ENCODE measurements around the gene MOK.

The MOK gene

DNA sequence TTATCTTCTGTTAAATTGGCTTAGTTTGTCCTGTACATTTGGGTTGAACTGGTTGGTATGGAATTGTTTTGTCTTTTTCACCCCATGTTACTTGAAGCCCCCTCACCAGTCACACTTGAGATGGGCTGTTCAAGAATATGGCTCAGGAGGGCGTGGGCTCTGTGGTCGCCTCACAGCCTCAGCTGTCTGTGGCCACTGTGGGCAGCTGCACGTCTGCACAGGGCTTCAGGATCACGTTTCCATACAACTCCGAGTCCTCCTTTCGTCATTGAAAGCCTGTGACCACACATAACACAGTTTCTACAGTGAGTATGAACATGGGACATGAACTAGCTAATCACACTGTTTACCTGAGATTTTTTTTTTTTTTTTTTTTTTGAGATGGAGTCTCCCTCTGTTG, 81.3 kb downstream of the MOK start:
- DNase-seq (ENCODE audit: low read depth): no peak

- no peak for DNase-seq (ENCODE audit: low read depth)
Measured at GRCh38 chr14:102222751-102223150, 82.2 kb downstream of the MOK start.

GRCh38 chr14:102222009-102222575, 82.9 kb downstream of the MOK start:
- DNase-seq (ENCODE audit: low read depth): no peak

- no peak for DNase-seq (ENCODE audit: low read depth)
Measured at GRCh38 chr14:102221026-102221425, 83.9 kb downstream of the MOK start.

- DNase-seq (ENCODE audit: low read depth): no peak
Measured at GRCh38 chr14:102220031-102220430, 84.9 kb downstream of the MOK start.

DNA sequence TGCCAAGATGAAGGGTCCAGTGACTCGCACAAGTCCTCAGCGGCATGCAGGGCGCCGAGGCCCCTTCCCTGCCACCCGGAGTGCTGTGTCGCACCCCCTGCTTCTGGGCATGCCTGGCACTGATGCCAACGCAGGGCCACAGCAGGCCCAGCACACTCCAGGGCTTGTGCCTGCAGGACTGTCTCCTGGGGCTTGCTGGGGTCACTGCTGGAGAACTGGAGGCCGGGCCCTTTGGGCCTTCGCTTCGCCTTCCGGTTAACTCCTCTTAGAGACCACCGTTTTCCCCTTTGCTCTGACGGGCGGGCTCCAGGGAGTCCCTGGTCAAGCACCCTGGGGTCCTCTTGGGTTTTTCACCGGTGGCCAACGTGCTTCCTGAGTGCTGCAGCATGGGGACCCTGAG, 85.6 kb downstream of the MOK start:
- DNase-seq (ENCODE audit: low read depth): no peak

- DNase-seq (ENCODE audit: low read depth): no peak
Measured at GRCh38 chr14:102218688-102219087, 86.3 kb downstream of the MOK start.

DNA sequence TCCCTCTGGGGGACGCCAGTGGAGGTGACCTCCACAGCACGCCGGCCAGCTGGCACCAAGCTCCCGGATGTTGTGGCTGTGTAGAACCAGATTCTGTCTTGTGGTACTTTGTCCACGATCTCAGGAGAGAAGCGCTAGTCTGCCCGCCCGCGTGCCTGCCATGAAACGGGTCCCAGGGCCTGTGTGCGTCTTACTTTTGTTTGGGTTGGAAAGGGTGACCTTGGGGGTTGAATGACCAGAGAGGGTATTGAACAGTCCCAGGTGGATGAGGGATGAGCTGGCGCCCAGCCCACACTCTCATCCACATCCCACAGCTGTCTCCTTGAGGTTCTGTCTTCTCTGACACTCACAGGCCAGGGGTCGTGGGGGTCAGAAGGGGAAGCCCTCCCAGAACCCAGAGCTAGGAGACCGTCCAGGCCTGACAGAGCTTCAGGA, 87.0 kb downstream of the MOK start:
- DNase-seq (ENCODE audit: low read depth): no peak

GRCh38 chr14:102217399-102217798, 87.6 kb downstream of the MOK start:
- DNase-seq (ENCODE audit: low read depth): no peak

- DNase-seq (ENCODE audit: low read depth): no peak
Measured at GRCh38 chr14:102215576-102216250, 89.3 kb downstream of the MOK start.

DNA sequence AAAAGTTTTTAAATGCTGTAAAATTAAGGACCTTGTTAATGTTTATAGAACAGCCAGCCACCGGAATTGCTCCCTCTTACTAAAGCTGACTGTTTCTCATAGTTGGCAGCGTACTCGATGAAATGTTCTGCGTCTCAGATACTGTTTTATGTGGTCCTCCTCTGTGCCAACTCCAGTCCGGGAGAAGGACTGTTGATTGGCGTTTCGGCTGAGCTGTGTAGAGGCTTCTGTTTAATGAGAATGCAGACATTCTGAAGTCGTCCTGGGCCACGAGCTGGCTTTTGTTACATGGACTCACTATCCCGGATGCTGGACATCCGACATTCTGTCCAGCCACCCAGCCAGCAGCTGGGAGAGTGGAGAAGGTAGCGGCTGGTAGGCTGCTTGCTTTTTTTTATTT, 89.9 kb downstream of the MOK start:
- no peak for DNase-seq (ENCODE audit: low read depth)

DNA sequence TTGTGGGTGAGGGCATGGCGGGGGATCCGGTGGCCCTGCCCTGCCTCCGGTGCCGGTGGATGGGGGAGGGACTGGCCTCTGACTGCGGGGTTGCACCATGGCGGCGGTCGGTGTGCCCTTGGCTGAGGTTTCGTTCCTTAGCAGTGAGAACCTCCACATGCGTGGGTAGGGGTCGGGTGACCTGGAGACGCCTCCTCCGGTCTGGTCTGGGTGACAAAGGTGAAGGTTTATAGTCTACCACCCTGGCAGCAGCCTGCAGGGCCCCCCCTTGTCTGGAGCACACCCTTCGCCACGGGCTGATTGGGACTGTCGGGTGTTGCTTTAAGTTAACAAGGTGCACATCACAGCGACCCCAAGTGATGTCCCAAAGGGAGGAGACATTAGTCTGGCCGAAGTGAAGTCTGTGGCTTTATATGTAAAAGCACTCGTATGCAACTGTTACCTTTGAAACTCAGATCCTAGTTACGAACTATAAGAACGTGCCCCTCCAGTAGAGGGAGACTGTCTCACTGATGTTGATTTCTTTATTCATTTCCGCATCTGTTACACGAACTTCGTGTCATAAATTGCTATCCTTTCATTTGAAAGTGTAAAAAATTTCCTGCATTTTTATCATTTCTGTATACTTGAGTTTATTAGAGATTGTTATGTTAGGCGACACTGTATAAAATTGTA, 90.8 kb downstream of the MOK start:
- no peak for DNase-seq (ENCODE audit: low read depth)

DNA sequence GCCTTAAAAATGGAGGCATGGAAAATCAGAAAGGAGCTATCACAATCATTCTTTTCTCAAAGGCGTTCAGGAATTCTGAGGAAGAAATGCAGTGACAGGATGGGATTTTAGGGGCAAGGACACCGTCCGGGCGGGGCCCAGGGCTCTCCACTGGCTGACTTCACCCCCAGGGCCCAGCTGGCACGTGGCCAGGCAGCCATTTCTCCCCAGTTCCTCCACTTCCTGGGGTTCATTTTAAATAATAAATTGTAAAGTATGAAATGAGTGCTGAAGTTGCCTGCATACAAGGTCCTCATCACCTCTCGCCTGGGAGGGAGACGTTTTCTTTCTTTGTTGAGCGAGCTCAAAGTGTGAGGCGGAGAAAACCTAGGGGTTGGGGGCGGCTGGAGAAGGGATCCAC, 91.5 kb downstream of the MOK start:
- no peak for DNase-seq (ENCODE audit: low read depth)

GRCh38 chr14:102212845-102213244, 92.1 kb downstream of the MOK start:
- DNase-seq (ENCODE audit: low read depth): no peak

DNA sequence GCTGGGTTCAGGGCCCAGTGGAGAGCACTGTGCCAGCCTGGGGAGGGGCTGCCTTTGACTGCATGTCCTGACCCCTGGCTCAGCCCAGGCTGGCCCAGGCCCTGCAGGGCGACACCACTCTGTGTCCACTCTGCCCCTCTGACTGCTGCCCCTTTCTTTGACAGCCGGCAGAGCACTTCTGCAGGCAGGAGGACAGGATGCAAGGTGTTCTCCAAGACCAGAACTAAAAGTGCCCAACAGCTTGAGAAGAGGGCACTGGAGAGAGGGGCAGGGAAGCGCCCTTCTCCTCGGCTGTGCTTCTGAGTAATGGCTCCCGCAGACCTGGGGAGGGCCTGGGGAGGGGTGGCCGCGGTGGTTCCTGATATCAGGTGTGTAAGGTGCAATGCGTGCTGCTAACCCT, 92.6 kb downstream of the MOK start:
- DNase-seq (ENCODE audit: low read depth): no peak

DNA sequence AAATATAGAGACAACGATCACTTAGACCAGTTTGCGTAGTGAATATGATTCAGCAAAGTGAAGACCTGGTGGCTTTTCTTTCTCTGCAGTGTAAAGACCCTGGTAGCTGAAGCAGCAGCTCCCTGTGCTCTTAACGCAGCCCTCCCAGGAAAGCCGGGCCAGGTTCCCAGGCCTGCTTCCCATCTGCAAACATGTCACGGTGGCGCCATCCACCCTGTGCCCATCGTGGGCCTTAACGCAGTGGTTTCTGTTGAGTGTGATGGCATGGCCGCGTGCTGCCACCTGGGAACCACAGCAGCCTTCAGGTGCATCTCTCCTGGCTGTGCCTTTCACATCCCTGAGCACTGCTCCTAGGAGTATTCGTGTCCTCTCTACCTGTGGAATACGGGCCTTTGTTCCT, 93.7 kb downstream of the MOK start:
- DNase-seq (ENCODE audit: low read depth): no peak

DNA sequence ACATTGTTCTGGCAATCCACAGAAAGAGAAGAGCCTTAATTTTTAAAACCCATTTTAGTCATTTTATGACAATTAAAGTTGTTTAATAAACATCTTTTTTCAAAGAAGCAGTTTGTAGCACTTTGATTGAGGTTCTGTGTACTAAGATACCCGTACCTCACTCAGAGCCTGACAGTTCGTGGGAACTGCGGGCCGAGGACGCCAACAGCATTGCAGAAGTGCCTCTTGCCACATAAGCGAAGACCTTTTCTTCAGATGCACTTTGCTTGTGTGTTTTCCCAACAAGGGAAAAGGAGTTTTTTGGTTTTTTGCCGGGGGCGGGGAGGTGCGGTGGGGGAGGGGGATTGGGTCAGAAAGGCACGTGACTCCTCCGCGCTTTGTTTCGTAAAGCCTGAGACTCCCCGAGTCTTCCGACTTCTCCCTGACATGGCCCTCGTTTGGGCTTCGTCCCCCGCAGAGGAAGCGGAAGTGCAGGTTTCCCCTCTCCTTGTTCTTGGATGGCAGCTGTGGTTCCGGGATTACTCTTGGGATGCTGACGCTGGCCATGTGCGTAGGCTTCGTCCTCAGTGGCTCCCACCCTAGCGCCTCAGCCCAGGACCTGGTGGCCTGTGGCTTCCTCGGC, 94.4 kb downstream of the MOK start:
- no peak for DNase-seq (ENCODE audit: low read depth)

GRCh38 chr14:102209224-102209966, 95.6 kb downstream of the MOK start:
- no peak for DNase-seq (ENCODE audit: low read depth)

DNA sequence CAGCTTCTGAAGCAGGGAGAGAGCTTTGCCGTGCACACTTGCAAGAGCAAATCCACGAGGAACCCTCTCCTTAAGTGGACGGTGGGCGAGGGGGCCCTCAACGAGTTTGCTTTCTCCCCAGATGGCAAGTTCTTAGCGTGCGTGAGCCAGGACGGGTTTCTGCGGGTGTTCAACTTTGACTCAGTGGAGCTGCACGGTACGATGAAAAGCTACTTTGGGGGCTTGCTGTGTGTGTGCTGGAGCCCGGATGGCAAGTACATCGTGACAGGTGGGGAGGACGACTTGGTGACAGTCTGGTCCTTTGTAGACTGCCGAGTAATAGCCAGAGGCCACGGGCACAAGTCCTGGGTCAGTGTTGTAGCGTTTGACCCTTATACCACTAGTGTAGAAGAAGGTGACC, 96.2 kb downstream of the MOK start:
- DNase-seq (ENCODE audit: low read depth): no peak

- DNase-seq (ENCODE audit: low read depth): no peak
Measured at GRCh38 chr14:102207831-102208365, 97.1 kb downstream of the MOK start.

DNA sequence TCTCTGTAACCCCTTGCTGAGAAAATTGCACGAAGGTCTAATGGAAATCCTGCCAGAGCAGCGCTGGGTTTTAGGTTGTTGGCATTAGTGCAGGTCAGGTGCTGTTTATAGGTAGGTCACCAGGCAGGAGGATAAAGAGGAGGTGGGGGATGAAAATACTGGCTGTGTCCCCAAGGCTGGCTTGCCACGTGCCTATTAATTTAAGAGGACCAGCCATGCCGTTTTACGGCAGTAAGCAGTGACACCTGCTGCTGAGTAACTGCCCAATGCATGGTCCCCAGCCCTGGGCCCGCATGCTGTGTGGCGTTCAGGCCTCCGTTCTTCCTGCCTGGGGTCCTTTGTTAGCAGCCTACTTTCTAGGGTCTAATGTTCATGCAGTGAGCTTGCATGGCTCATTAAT, 98.0 kb downstream of the MOK start:
- no peak for DNase-seq (ENCODE audit: low read depth)

DNA sequence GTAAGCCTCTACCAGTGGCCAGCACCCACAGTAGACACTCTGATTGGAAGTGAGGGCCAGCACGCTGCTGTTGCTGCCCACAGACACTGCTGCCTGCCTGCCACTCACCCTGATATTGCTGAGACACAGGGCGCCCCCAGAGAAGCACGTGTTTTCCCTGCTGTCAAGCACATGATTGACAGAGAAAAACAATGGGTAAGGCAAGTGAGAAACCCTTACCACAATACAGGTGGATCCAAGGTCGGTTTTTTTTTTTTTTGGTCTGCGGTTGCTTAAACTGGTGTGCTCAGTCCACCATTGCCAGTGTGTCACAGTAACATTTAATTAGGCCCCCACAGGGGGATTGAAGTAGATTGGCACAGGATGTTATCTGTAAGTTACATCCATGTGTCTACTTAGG, 99.4 kb downstream of the MOK start:
- DNase-seq (ENCODE audit: low read depth): no peak
